GM12878 (cell line): ENCODE results near the gene TYROBP.

Experiments used
- ATF2 ChIP-seq: IDR thresholded peaks from 2 replicates; pipeline ENCODE4 v1.6.1; 2012; ENCODE audit warnings: low read length, inconsistent platforms
- ESRRA ChIP-seq: IDR thresholded peaks from 2 replicates; pipeline ENCODE4 v1.6.1; 2012; ENCODE audit warnings: mild to moderate bottlenecking, low read length, improper control_type of control experiment
- EZH2 ChIP-seq: IDR thresholded peaks from 2 replicates; pipeline ENCODE4 v1.6.1; 2012; ENCODE audit warnings: low read depth, mild to moderate bottlenecking, control low read depth, inconsistent platforms, low read length, borderline replicate concordance; ENCODE audit not compliant: control insufficient read depth
- FOXK2 ChIP-seq: fragments of 450-650 bp; IDR thresholded peaks from 2 replicates; pipeline ENCODE4 v1.6.1; 2017; ENCODE audit warnings: mild to moderate bottlenecking, moderate library complexity
- GABPA ChIP-seq: IDR thresholded peaks from 2 replicates; pipeline ENCODE4 v1.6.1; 2014; ENCODE audit warnings: antibody characterized with exemption, low read depth, mild to moderate bottlenecking, inconsistent platforms
- KLF5 ChIP-seq: fragments of 450-650 bp; IDR thresholded peaks from 2 replicates; pipeline ENCODE4 v1.6.1; 2014; ENCODE audit warnings: mild to moderate bottlenecking; ENCODE audit not compliant: partially characterized antibody
- NFIC ChIP-seq: IDR thresholded peaks from 2 replicates; pipeline ENCODE4 v1.6.1; 2012; ENCODE audit warnings: low read depth, mild to moderate bottlenecking, inconsistent platforms, low read length, moderate library complexity
- POLR2A ChIP-seq: IDR thresholded peaks from 2 replicates; pipeline ENCODE4 v1.6.1; 2011; ENCODE audit warnings: low read depth, mild to moderate bottlenecking, low read length

- TF ChIP-seq FOXK2: no peak
- no peak for TF ChIP-seq ATF2
- no peak for TF ChIP-seq ESRRA
- TF ChIP-seq EZH2: no peak
- TF ChIP-seq NFIC: no peak
- no peak for TF ChIP-seq KLF5
- TF ChIP-seq GABPA: no peak
- no peak for TF ChIP-seq POLR2A
Measured at GRCh38 chr19:35937345-35938281, 29.5 kb upstream of the TYROBP start.
